Brain microvascular endothelial cell (primary cell): ENCODE measurements around the gene RNF217.

ENCODE experiments used
- DNase-seq: peaks from one replicate; pipeline ENCODE4 v3.0.0-alpha.2; 2020
- H3K27ac ChIP-seq: fragments of 250-450 bp; sonication (Bioruptor Pico); 2 replicates; pipeline ENCODE4 v1.5.1; 2020; ENCODE audit warnings: mild to moderate bottlenecking, moderate library complexity
- H3K27me3 ChIP-seq: fragments of 250-450 bp; sonication (Bioruptor Pico); replicated peaks from 2 replicates; pipeline ENCODE4 v1.5.1; 2020; ENCODE audit warnings: mild to moderate bottlenecking
- H3K36me3 ChIP-seq: fragments of 250-450 bp; sonication (Bioruptor Pico); replicated peaks from 2 replicates; pipeline ENCODE4 v1.5.1; 2020; ENCODE audit warnings: mild to moderate bottlenecking
- H3K4me3 ChIP-seq: 2 replicates; pipeline ENCODE4 v1.5.1; 2011; ENCODE audit warnings: low read depth, mild to moderate bottlenecking, control low read depth, low read length, moderate library complexity
- CTCF ChIP-seq: IDR thresholded peaks from 2 replicates; pipeline ENCODE4 v1.5.1; 2011; ENCODE audit warnings: low read depth, mild to moderate bottlenecking, moderate library complexity, low read length, control low read depth, inconsistent platforms; ENCODE audit errors: missing control alignments
- in situ Hi-C: cut with HindIII; loops from 2 replicates; pipeline ENCODE4 v1.10.0; 2017; ENCODE audit warnings: low sequenced_read_pairs, low pct_ligation_motif_present

Gene RNF217

GRCh38 chr6:125083684-125083990, 121.4 kb downstream of the RNF217 start:
- in situ Hi-C loops = no loop called here
- DNase-seq = no peak
- Histone ChIP-seq H3K4me3 (no peak overlapping the region), H3K27ac (no peak overlapping the region), H3K27me3 (no peaks in the 10 kb centered on the region), H3K36me3 (no peaks in the 10 kb centered on the region)
- TF ChIP-seq CTCF = no peak

GRCh38 chr6:125086716-125087115, 124.5 kb downstream of the RNF217 start:
- DNase-seq = no peak
- TF ChIP-seq CTCF = no peak
- no peaks in the 10 kb centered on the region for H3K36me3 ChIP-seq
- H3K27ac ChIP-seq = no peak overlapping the region
- in situ Hi-C loops = no loop called here
- no peak overlapping the region for H3K4me3 ChIP-seq
- no peaks in the 10 kb centered on the region for H3K27me3 ChIP-seq

GRCh38 chr6:125088963-125089362, 126.7 kb downstream of the RNF217 start:
- Histone ChIP-seq H3K36me3 (no peaks in the 10 kb centered on the region), H3K27ac (no peak overlapping the region), H3K4me3 (no peak overlapping the region), H3K27me3 (no peaks in the 10 kb centered on the region)
- TF ChIP-seq CTCF = no peak
- DNase-seq = no peak
- in situ Hi-C loops = no loop called here

- in situ Hi-C loops = no loop called here
- Histone ChIP-seq H3K36me3 (no peaks in the 10 kb centered on the region), H3K27ac (no peak overlapping the region), H3K27me3 (no peaks in the 10 kb centered on the region), H3K4me3 (no peak overlapping the region)
- peak; percentile 40 for DNase-seq
- TF ChIP-seq CTCF = no peak
Observed at GRCh38 chr6:125094563-125094962, 132.3 kb downstream of the RNF217 start.

- Histone ChIP-seq H3K27ac (peak overlapping the region; percentile 56), H3K36me3 (no peaks in the 10 kb centered on the region), H3K4me3 (no peak overlapping the region), H3K27me3 (no peaks in the 10 kb centered on the region)
- in situ Hi-C loops = no loop called here
- DNase-seq = peak; percentile 40
- TF ChIP-seq CTCF = no peak
Observed at GRCh38 chr6:125095580-125096301, 133.5 kb downstream of the RNF217 start.

GRCh38 chr6:125097186-125097585, 134.9 kb downstream of the RNF217 start:
- in situ Hi-C loops = no loop called here

More at GRCh38 chr6:125097186-125097585, 134.9 kb downstream of the RNF217 start:
- H3K4me3 ChIP-seq = no peak overlapping the region
- H3K36me3 ChIP-seq = no peaks in the 10 kb centered on the region
- no peak for DNase-seq
- no peaks in the 10 kb centered on the region for H3K27me3 ChIP-seq
- TF ChIP-seq CTCF = no peak
- H3K27ac ChIP-seq = no peak overlapping the region
